ENCODE results near the gene DEFB132. TPM values are rescaled to one million over a fixed set of nuclear protein-coding genes. Genes with fewer than 3 reads are reported as not detected.
"Not testable (repeated sequence)": the region's sequence is repeated elsewhere in the genome, so short reads cannot be mapped to it uniquely, and the experiment has no call there.

The DEFB132 gene
- total RNA-seq, 1 donor from 2014 or later, result not detected

- H3K27ac Mint-ChIP-seq, result no peak overlapping the region
- no peak overlapping the region for H3K4me3 Mint-ChIP-seq
- no peaks in the 10 kb centered on the region for H3K4me1 Mint-ChIP-seq (ENCODE audit: unreplicated experiment)
- no peaks in the 10 kb centered on the region for H3K9me3 Mint-ChIP-seq
- peaks cover 20% of the 10 kb centered on the region for H3K27me3 Mint-ChIP-seq
- no peaks in the 10 kb centered on the region for H3K36me3 Mint-ChIP-seq
- TF ChIP-seq CTCF (conservative IDR thresholded peaks at IDR 0.05), result no peak
- DNase-seq (ENCODE audit: extremely low spot score, unreplicated experiment), result no peak
Measured at GRCh38 chr20:235891-236290, 21.6 kb upstream of the DEFB132 start.

GRCh38 chr20:237489-237888 lies 20.0 kb upstream of the DEFB132 start:
- no peak for TF ChIP-seq CTCF (conservative IDR thresholded peaks at IDR 0.05)
- DNase-seq (ENCODE audit: extremely low spot score, unreplicated experiment), result no peak
- no peaks in the 10 kb centered on the region for H3K9me3 Mint-ChIP-seq
- no peak overlapping the region for H3K4me3 Mint-ChIP-seq
- peaks cover 27% of the 10 kb centered on the region for H3K27me3 Mint-ChIP-seq
- H3K4me1 Mint-ChIP-seq (ENCODE audit: unreplicated experiment), result no peaks in the 10 kb centered on the region
- no peak overlapping the region for H3K27ac Mint-ChIP-seq
- H3K36me3 Mint-ChIP-seq, result no peaks in the 10 kb centered on the region

GRCh38 chr20:237929-238328 lies 19.6 kb upstream of the DEFB132 start:
- peaks cover 30% of the 10 kb centered on the region for H3K27me3 Mint-ChIP-seq
- H3K9me3 Mint-ChIP-seq, result no peaks in the 10 kb centered on the region
- H3K4me3 Mint-ChIP-seq, result no peak overlapping the region
- no peak overlapping the region for H3K27ac Mint-ChIP-seq
- TF ChIP-seq CTCF (conservative IDR thresholded peaks at IDR 0.05), result no peak
- H3K36me3 Mint-ChIP-seq, result no peaks in the 10 kb centered on the region
- no peaks in the 10 kb centered on the region for H3K4me1 Mint-ChIP-seq (ENCODE audit: unreplicated experiment)
- DNase-seq (ENCODE audit: extremely low spot score, unreplicated experiment), result no peak

- no peak overlapping the region for H3K4me3 Mint-ChIP-seq
- DNase-seq (ENCODE audit: extremely low spot score, unreplicated experiment), result no peak
- no peaks in the 10 kb centered on the region for H3K9me3 Mint-ChIP-seq
- no peaks in the 10 kb centered on the region for H3K4me1 Mint-ChIP-seq (ENCODE audit: unreplicated experiment)
- no peak for TF ChIP-seq CTCF (conservative IDR thresholded peaks at IDR 0.05)
- H3K27me3 Mint-ChIP-seq, result peaks cover 43% of the 10 kb centered on the region
- H3K36me3 Mint-ChIP-seq, result no peaks in the 10 kb centered on the region
- no peak overlapping the region for H3K27ac Mint-ChIP-seq
Measured at GRCh38 chr20:242905-243304, 14.6 kb upstream of the DEFB132 start.

GRCh38 chr20:251354-251753 lies 6.2 kb upstream of the DEFB132 start:
- Mint-ChIP-seq H3K4me3 (no peak overlapping the region), H3K4me1 (ENCODE audit: unreplicated experiment) (peaks cover 3% of the 10 kb centered on the region), H3K9me3 (no peaks in the 10 kb centered on the region), H3K27ac (no peak overlapping the region), H3K27me3 (peaks cover 23% of the 10 kb centered on the region), H3K36me3 (no peaks in the 10 kb centered on the region)
- DNase-seq (ENCODE audit: extremely low spot score, unreplicated experiment), result no peak
- no peak for TF ChIP-seq CTCF (conservative IDR thresholded peaks at IDR 0.05)

GRCh38 chr20:252801-253200 lies 4.7 kb upstream of the DEFB132 start:
- no peak overlapping the region for H3K4me3 Mint-ChIP-seq
- H3K27me3 Mint-ChIP-seq, result peaks cover 33% of the 10 kb centered on the region
- no peak for TF ChIP-seq CTCF (conservative IDR thresholded peaks at IDR 0.05)
- H3K27ac Mint-ChIP-seq, result no peak overlapping the region
- no peak for DNase-seq (ENCODE audit: extremely low spot score, unreplicated experiment)
- H3K4me1 Mint-ChIP-seq (ENCODE audit: unreplicated experiment), result peaks cover 3% of the 10 kb centered on the region
- no peaks in the 10 kb centered on the region for H3K9me3 Mint-ChIP-seq
- H3K36me3 Mint-ChIP-seq, result no peaks in the 10 kb centered on the region

- not testable (repeated sequence) for H3K27ac Mint-ChIP-seq; H3K4me1 Mint-ChIP-seq (ENCODE audit: unreplicated experiment); H3K9me3 Mint-ChIP-seq; DNase-seq (ENCODE audit: extremely low spot score, unreplicated experiment); H3K4me3 Mint-ChIP-seq; H3K36me3 Mint-ChIP-seq
- peaks cover 38% of the 10 kb centered on the region for H3K27me3 Mint-ChIP-seq
Measured at GRCh38 chr20:253447-253846, 4.1 kb upstream of the DEFB132 start.
